NCI-H524 (cell line): ENCODE data around the gene SNX24.

Experiments
- DNase-seq, 2 experiments: peaks; one replicate each; lab custom pipeline; 2025; lab: John Stamatoyannopoulos, UW

SNX24 gene

DNA sequence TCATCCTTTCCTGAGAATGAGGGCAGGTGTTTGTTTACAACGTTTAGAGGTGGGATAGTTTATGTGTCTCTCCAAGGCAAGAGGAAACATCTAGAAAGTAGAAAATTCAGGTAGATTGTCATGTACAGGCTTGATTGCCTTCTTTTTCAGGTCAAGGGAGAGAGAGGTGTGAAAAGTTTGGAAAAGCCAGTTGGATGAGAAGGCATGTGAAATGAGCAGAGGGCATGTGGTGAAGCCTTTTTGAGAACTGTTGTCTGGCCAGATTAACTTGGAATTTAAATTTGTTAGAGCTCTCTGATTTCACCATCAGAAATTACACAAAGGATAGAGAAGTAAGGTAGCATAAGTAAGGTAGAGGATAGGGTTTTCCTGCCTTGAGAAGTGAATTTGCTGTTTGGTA, 74.6 kb downstream of the SNX24 start:
- DNase-seq, result no peak

- DNase-seq, result no peak
Observed at GRCh38 chr5:122921826-122922225, 76.4 kb downstream of the SNX24 start.

- DNase-seq, result no peak
Observed at GRCh38 chr5:122924203-122924602, 78.8 kb downstream of the SNX24 start.

GRCh38 chr5:122924719-122925395, 79.4 kb downstream of the SNX24 start:
- no peak for DNase-seq

GRCh38 chr5:122929001-122929400, 83.6 kb downstream of the SNX24 start:
- no peak for DNase-seq

GRCh38 chr5:122929980-122930379, 84.6 kb downstream of the SNX24 start:
- DNase-seq, result no peak

GRCh38 chr5:122933956-122934355, 88.5 kb downstream of the SNX24 start:
- DNase-seq, result no peak

- DNase-seq, result no peak
Observed at GRCh38 chr5:122936088-122936487, 90.7 kb downstream of the SNX24 start.

- no peak for DNase-seq
Observed at GRCh38 chr5:122937914-122938313, 92.5 kb downstream of the SNX24 start.

DNA sequence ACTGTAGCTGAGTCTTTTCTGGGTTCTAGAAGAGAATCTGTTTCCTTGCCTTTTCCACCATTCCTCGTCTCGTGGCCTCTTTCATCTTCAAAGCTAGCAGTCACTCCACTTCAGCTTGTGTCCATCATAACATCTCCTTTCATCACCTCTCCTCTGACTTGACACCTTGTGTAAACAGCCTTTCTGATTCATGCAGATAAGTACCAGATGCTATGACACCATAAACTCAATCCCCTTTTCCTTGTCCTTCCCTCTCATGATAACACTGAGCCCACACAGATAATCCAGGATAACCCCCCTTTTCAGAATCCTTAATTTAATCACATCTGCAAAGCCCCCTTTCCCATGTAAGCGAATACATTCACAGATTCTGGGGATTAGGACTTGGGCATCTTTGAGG, 95.5 kb downstream of the SNX24 start:
- peak in 1 of 2 experiments; percentile 8 for DNase-seq

DNA sequence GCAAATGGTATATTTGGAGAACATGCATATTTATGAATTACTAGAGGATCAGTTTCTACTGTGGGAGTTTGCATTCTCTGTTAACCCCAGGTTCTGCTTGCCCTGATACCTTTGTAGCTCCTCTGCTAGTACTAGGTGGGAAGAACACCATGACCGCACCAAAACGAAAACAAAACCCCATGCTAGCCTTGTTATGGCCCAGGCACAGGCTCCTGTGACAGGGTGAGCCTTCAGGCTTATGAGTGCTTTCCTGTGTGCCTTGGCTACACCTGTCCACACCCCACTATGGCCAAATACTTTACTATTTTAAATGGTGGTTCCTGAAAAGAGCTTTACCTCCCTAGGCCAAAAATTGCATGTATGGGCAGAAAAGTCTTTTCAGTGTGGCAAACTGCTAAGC, 96.3 kb downstream of the SNX24 start:
- no peak for DNase-seq

DNA sequence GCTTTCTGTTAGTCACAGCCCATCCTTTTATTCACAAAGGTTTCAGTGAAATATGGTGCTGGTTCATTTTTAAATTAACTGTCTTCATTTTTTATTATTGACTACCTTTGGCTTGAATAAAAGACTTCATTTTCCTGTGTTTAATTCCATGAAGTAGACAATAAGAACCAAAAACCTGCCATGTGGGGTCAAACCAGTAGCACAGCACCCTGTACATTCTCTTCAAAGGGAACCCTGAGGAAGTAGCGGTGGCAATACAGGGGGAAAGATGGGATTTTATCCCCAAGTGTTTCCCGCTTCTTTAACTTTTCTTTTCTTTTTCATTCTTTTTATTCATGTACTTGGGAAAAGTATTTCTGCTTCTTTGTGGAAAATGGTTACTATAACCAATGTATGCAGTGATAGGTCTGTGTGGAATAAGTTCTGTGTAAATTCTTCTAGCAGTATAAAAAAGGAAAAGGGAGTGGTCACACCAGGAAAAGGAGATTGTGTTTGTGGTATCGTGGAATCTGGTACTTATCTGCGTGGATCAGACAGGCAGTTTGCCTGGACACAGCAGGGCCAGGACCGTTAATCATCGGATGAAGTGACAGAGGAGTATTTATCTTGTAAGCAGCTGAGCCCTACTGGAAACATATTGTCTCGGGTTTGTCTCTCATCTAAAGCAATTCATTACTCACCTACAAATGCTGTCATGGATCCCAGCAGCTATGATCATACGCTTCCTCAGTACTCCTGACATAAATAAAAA, 96.9 kb downstream of the SNX24 start:
- DNase-seq, result peak; percentile 16 to 62

GRCh38 chr5:122943050-122943698, 97.8 kb downstream of the SNX24 start:
- DNase-seq, result no peak

- DNase-seq, result no peak
Observed at GRCh38 chr5:122944051-122944450, 98.6 kb downstream of the SNX24 start.

DNA sequence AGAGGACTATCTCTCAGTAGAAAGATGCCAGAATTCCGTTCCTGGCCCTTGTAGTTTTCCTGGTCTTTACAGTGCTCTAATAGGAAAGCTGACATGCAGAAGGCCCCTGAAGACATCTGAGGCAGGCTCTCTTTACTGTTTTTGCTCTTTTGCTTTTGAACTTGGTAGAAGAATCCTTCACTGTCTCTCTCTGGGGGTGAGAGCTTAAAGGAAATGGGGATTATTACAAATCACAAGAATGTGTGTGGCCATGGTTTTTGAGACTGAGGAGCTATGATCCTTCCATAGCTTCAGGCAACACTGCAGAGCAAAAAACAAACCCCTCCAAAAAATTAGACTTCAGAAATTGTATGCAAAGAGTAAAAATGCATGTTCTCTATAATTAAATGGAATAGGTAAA, 102.0 kb downstream of the SNX24 start:
- DNase-seq, result no peak

GRCh38 chr5:122947772-122948171, 102.4 kb downstream of the SNX24 start:
- no peak for DNase-seq

- DNase-seq, result no peak
Observed at GRCh38 chr5:122948319-122948718, 102.9 kb downstream of the SNX24 start.

DNA sequence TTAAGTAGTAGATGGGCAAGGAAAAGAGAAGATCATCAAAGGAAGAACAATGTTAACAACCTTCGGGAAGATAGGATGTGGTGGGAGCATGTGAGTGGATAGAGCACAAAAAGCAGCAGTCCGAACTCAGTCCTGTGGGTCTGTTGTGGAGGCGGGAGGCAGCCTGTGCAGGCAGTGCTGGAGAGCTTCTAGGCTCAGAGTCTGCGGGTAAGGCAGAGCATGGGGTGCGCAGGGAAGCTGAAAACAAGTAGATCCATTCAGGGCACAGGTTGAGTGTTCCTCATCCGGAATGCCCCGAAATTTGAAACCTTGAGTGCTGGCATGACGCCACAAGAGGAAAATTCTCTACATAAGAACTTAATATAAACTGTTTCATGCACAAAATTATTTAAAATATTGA, 106.2 kb downstream of the SNX24 start:
- no peak for DNase-seq

DNA sequence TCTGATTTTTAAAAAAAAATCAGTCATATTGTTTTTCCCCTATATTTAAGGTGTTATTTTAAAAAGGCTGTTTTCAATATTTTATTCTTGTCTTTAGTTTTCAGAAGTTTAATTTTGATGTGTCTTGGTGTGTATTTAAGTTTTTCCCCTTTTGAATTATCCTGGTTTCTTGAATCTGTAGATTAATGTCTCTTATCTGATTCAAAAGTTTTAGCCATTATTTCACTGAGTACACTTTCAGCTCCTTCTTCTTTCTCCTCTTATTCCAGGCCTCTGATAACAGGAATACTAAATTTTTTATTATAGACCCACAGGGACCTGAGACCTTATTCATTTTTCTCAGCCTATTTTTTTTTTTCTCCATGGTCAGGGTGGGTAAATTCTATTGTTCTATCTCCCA, 109.3 kb downstream of the SNX24 start:
- no peak for DNase-seq

DNA sequence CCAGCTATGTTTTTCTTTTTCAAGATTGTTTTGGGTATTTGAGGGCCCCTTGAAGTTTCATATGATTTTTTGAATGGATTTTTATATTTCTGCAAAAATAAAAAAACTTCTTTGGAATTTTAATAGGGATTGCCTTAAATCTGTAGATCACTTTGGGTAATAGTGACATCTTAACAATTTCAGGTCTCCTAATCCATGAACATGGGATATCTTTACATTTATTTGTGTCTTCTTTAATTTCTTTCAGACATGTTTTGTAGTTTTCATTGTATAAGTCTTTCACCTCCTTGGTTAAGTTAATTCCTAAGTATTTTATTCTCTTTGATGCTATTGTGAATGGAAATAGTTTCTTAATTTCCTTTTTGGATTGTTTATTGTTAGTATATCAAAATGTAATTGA, 112.0 kb downstream of the SNX24 start:
- no peak for DNase-seq

DNA sequence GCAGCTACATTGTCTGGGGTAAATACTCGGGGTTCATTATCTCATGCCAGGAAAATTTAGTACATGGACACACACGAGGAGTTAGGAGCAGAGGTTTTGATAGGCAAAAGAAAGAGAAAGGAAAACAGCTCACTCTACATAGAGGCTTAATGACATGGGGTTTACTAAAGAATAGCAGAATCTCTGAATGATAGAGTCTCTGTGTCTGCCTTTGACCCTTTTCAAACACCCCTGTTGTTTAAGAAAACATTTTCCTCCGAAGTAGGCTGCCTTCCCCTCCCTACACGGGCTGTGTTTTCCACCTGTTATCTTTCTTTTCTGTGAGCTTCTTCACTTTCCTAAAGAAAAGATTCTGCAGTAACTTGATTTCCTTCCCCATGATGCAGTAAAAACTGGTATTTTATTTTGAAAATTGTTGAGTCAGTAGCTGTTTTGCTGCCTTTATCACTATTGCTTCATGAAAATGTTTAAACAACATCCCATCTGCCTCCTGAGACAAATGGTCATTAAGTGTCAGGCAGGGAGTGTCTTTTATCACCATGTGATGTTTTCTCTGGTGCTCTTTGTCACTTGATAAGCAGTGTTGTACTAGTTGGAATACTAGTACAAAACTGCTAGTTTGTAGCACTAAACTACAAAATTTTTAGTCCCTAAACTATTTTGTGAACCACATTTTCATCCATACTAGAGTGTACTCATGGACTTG, 114.5 kb downstream of the SNX24 start:
- no peak for DNase-seq

DNA sequence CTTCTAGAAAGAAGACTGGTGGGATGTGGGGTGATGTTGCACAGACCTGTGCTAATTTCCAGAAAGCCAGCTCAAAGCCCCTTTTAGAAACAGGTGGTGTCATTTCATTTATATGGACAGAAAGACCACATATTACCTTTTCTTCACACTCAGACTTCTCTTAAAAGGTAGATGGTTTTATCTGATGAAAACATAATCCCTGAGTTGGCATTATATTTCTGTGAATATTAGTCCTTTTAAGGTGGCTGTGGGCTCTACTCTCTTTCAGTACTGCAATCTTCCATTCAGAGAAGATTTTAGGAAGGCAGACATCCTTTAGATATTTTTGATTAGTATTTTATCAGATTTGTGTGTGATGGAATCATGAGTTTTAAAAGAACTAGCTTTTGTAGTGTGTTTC, 117.9 kb downstream of the SNX24 start:
- DNase-seq, result no peak

GRCh38 chr5:122965111-122965510, 119.7 kb downstream of the SNX24 start:
- DNase-seq, result peak in 1 of 2 experiments; percentile 34
